Ecto neural progenitor cell (in vitro differentiated cells): ENCODE measurements around the gene SQSTM1.
A peak's percentile ranks its signal among the peaks of the same experiment; 100 is the strongest.

Source experiments
- DNase-seq: peaks from one replicate; pipeline ENCODE4 v3.0.0-alpha.2; 2018; ENCODE audit warnings: low spot score

SQSTM1 gene

DNA sequence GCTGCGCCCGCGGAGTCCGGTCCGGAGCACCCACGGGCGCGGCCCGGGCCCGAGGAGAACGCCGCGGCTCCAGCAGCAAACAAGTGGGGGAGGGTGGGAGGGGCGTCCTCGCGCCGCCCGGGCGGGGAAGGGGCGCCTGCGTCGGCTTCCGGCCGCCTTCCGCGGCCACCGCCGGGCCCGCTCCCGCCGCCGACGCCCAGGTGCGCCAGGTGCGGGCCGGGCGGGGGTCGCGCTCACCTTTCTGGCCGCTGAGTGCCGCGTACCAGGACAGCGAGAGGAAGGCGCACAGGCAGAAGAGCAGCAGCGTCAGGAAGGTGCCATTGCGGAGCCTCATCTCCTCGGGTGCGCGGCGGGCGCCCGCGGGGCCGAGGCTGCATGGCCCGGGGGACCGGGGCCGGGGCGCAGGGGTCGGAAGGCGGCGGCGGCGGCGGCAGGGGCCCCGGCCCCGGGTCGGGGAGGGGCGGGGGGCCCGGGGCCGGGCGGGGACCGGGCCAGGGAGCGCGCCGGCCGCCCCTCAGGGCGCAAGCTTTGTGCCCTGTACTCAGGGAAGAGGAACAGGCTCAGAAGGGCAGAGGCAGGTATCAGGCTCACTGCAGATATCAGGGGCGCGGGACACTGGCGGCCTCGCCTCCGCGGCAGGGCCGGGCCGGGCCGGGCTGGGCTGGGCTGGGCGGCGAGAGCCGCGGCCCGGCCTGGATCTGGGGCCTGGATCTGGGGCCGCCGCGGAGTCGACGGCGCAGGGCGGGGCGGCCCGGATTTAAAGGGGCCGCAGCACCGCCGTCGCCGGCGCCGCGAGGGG, 14.3 kb upstream of the SQSTM1 start, which contains the start of gene MGAT4B:
Gene MGAT4B, minus strand, starts transcription at position 617 of the 799 bp plus-strand sequence. Its CDS starts 283 bp downstream, at position 334.
- peak; percentile 76 for DNase-seq

DNA sequence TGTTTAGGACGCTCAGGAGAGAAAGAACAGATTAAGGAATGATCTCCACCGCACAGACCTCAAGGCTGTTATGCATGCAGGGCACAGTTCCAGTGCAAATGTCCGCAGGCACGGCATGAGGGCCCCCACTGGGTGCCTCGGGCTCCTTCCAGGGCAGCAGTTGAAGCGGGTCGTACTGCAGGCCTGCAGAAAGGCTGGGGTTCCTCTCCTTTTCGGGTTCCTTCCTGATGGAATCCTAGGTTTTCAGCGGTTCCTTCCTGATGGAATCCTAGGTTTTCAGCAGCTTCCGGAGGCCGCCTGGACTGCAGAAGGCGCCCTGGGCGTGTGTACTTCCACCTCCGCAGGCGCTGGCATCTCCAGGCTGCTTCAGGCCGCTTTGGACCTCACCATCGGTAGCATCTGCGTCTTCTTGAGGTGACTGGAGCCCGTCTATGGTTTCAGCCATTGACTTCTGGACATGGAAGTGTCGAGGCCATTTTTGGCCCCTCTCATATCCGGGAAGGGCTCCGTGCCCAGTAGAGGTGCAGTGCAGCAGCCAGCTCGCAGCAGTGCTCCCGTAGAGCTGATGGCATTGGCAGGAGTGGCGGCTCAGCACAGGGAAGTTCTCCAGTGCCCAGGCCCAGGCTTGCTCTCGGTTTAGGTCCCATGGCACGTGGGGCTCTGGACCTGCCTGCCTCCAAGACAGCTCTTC, 8.4 kb upstream of the SQSTM1 start:
- DNase-seq: no peak

DNA sequence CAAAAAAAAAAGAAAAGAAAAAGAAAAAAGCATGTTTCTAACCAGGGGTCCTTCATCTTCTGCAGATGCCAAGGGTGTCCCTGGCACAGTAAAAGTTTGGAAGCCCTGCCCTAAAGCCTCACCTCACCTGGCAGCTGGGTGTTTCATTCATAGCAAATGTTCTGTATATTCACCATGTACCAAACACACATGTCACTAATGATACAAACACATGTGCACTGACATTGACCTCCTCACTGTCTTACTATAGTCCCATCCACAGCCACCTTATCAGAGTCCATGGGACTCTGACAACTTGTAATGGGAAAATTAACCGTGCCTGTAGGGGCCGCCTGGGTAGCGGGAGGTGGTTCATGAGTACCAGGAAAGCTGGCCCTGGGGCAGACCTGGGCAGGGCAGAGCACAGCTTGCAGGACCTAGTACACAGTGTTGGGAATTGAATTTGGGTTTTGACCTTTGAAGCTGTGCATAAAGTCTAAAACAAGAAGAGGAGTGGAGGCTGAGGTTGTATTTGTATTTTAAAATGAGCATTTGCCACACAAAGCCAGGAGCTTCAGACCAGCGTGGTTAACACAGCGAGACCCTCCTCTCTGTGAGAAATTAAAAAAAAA, 7.6 kb upstream of the SQSTM1 start:
- no peak for DNase-seq

DNA sequence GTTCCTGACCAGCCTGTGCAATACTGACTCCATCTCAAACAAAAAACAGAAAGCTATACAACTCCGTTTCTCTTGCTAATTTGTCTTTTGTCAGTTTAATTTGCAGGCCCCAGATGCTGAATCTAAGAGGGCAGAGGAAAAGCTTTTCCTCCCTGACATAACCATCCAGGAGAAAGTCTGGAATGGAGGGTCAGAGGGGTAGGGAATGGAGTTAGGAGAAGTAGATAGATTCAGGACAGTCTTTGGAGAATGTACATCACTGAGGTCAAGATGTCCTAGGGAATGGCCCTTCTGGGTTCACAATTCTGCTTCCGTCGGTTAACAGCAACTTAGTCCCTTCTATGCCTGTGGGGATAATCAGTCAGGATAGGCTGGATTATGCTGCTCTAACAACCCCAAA, 6.6 kb upstream of the SQSTM1 start:
- no peak for DNase-seq

DNA sequence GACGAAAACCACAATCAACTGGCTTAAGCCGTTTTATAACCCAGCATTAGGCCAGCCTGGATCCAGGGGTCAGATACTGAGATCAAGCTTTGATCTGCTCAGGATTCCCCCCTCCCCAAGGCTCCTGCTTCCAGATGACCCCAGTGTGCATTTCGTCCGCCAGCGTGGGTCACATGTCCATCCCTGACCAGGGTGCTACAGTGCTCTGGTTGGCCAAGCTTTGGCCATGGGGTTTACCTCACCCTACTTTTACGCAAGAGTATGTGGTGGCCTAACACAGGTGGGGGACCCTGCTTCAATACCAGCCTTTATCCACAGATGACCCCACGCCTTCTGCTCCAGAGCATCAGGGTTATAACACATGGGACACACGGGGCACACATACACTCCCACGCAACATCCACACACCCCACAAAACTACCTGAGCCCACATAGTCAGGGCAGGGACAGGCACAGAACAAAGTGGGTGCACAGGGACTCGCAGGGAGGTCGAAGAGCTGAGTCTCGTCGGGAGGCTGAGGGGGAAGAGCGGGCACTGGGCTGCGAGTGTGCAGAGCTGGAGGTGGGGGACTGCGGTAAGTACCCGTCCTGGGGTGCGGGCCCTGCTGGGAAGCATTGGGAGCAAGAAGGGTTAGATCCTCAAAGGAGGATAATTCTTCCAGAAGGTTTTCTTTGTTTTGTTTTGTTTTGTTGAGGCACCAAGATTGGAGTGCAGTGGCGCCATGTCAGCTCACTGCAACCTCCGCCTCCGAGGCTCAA, 5.0 kb upstream of the SQSTM1 start:
- no peak for DNase-seq

DNA sequence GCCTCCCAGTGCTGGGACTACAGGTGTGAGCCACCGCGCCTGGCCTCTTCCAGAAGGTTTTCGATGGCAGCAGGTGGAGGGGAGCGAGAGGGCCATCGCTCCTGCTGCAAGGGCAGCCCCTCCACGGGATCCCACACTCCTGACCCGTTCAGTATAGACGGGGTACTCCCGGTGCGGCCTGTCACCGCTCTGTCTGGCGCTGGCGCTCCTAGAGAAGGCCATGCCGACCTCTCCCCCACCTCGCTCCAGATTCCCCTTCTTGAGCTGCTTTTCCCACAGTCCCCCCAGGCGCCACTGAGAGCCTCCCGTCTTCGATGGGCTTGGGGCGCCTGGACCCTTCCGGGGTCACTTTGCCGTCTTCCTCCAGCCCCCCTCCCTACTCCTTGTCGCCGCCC, 4.3 kb upstream of the SQSTM1 start:
- DNase-seq: no peak

DNA sequence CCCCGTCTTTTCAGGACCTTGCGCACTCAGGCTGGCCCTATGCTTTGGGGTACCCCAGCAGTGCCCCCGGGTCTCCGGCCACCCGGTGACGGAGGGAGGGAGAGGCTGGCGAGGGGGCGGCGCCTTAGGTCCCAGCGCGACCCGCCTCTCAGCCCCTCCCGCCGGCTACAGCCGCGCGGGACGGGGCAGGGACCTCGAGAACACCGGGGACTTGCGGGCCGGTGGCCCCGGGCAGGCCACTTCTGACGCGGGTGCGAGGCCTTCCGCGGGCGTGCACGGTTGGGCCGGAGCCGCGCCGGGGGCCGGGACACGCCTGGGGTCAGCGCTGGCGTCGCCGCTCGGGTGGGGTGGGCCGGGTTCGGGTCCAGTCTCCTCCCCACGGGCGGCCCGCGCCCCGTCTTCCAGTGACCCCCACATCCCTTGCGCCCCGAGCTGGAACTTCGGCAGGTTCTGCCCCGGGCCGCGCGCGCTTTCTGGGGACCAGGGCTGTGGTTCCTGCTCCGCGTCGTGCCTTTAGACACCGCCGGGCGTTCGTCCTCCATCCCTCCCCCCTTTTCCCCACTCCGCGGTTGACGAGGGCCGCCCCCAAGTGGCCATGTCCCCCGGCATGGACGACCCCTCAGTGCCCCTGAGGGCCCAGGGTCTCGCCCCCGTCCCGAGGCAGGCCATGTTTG, 3.8 kb upstream of the SQSTM1 start:
- no peak for DNase-seq

DNA sequence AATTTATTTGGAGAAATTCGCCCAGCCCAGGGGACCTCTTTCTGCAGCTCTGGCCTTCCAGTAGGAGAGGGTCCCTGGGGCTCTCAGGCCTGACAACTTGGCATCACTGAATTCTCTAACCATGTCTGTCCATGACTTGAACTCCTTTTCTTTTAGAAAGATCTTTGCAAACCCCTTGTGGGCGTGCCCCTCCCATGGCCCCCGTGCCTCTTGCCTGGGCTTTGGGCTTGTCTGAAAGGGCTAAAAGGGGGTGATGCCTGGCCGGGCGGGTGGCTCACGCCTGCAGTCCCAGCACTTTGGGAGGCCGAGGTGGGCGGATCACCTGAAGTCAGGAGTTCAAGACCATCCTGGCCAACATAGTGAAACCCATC, 3.2 kb upstream of the SQSTM1 start:
- no peak for DNase-seq

DNA sequence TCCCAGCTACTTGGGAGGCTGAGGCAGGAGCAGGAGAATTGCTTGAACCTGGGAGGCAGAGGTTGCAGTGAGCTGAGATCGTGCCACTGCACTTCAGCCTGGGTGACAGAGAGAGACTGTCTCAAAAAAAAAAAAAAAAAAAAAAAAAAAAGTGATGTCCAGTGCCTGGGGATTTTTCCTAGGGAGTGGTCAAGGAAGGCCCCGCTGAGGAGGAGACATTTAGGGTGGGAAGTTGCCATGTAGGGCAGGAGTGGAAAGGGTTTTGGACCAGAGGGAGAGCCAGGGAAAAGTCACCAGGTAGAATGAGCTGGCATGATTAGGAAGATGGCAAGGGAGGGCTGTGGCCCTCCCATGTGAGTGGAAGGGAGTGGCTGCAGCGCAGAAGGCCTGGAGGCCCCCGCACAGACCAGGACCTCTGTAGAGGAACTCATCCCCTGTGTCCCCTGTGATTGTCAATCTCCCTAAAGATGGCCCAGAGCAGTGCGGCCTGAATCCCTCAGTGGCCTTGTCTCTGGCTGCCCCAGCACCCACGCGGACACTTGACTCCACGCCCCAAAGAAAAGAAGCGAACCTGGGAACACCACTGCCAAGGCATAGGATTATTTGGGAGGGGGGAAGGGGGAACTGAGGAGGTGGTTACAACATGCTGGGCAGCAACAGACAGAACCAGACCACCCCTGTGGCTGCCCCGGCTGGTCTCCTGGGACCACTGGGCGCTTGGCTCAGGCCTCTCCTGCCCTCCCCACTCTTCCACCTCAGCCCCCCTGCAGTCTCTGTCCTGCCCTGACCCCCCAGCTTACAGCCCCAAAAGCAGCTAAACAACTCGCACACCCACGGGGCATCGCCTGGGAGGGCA, 2.6 kb upstream of the SQSTM1 start:
- no peak for DNase-seq

DNA sequence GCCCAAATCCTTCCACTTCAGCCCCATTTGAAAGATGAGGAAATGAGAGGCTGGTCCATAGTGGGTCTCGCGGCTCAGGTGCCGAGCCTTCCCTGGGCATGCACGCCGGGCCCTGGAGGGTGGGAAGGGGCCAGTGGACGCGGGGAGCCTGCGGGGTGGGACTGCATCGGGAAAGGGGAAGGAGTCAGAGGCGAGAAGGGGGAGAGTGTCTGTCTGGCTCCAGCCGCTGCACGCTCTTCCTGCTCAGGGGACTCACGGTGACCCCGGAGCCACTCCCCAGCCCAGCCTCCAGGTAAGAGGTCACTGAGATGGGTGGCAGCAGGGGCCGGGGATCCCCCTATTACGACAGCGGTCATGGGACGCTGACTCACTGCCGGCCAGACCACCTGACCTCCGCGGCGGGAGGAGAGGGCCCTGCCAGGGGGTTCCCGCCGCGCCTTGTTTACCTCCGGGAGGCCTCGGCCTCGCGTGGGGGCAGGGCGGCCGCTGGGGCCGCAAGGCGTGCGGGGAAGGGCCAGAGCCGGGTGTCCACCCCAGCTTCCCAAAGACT, 1.9 kb upstream of the SQSTM1 start:
- DNase-seq: peak; percentile 74

DNA sequence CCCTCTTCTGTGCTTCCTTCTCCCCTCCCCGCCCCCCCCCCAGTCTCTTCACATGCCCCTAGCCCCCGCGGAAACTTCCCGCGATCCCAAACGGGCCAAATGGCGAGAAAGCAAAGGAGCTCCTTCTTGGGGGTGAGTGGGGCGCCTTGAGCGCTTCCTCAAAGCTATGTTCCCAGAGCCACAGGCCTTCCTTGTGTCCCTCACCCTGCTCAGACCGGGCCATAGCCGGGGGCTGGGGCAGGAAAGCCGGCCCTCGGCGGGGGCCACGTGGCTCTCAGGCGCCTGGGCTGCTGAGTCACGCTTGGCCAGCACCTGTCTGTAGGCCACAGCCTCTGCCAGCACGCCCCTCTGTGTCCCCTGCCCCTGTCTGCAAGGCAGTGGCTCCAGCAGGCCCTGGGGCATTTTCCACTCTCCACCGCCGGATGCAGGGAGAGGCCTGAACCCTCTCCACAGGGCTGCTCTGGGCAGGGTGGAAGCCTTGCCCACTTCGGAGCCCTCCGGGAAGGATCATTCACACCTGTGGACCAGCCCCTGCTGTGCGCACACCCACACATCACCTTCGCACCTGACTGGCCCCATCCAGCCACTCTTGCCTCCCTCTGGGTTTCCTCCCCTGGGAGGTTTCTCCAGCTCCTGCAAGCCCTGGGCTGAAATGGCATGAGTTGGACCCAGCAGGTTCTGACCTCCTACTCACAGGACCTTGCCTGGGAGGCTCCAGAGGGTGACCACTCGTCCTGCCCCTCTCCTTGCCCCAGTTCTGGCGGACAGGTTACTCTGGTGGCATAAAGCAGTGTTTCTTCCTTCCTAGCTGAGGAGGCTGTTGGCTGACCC, 1.2 kb upstream of the SQSTM1 start:
- peak; percentile 72 for DNase-seq

DNA sequence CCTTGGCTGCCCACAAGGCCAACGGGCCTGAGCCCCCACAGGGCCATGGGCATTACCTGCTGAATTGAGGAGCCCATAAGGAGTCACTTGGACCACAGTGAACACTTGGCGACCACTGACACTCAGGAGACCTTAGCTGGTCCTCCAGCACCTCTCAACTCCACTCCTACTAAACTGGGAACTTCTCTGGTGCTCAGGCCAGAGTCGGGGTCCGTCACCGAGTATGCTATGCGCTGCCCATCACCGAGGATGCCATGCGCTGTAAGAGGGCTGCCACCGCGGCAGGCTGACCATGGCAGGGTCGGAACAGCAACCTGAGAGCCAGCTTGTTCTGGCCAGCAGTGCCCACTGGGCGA, 600 bp upstream of the SQSTM1 start:
- DNase-seq: no peak

DNA sequence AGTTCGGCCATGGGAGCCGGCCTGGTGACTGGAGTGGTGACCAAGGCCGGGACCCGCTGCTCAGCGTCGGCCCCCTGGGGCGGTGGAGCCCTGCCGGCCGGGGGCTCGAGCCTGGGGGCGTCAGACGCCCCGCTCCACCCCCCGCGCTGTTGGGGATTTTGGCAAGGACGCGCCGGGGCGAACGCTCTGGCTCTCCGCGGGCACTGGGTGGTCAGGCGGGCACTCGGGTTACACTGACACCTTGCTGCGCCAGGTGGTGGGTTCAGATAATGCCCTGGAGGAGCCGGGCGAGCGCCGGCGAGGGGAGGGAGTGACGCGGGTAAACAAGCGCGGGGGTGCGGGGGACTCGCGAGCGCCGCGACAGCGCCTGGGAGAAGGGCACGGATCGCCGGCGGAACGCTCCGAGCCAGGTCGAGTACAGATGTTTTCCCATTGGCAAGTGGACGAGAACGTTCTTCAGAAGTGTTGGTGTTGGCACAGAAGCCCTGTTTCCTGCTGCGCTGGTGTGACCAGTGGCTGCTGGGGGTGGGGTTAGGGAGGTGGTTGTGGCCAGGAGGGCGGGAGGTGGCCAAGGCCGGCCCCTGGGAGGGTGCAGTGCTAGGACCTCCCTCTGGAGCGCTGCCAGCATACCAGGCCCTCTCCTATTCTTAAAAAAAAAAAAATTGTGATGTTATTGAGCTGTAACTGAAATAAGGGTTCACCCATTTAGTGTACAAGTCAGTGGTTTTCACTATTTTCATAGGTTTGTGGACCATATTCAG, 773 bp downstream of the SQSTM1 start:
- DNase-seq: peak; percentile 77

DNA sequence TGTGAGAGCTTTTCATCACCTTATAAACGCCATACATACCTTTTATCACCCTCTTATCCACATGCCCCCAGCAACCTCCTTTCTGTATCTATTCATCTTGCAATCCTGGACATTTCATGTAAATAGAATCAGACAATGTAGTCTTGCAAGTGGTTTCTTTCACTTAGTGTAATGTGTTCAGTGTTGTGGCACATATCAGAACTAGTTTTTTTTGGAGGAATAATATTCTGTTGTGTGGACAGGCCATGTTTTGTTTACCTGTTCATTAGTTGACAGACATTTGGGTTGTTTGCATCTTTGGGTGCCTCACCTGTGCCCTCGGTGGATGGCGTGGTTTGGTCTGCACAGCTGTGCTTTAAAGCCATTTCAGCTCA, 1.3 kb downstream of the SQSTM1 start:
- no peak for DNase-seq

DNA sequence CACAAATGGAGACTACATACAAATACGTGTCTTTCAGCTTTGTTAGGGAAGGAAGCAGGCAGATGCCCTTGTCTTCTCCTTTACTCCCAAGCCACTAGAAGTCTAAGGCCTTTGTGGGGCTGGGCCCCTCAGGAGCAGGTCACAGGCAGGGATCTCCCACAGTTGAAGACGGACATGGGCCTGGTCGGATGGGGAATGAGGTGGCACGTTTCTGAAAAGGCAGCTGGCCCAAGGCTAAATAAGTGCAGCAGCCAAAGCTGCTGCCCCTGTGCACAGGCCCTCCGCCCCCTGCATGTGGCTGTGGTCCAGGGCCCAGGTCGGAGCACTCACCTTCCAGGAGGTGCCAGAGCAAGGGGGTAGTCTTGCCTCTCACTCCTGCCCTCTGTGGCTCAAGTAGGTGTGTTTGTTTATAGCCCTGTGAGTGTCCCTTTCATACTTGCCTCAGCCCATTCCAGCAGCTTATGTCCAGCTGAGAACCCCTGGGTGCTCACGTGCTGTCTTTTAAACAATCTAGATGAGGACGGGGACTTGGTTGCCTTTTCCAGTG, 1.8 kb downstream of the SQSTM1 start:
- DNase-seq: no peak

DNA sequence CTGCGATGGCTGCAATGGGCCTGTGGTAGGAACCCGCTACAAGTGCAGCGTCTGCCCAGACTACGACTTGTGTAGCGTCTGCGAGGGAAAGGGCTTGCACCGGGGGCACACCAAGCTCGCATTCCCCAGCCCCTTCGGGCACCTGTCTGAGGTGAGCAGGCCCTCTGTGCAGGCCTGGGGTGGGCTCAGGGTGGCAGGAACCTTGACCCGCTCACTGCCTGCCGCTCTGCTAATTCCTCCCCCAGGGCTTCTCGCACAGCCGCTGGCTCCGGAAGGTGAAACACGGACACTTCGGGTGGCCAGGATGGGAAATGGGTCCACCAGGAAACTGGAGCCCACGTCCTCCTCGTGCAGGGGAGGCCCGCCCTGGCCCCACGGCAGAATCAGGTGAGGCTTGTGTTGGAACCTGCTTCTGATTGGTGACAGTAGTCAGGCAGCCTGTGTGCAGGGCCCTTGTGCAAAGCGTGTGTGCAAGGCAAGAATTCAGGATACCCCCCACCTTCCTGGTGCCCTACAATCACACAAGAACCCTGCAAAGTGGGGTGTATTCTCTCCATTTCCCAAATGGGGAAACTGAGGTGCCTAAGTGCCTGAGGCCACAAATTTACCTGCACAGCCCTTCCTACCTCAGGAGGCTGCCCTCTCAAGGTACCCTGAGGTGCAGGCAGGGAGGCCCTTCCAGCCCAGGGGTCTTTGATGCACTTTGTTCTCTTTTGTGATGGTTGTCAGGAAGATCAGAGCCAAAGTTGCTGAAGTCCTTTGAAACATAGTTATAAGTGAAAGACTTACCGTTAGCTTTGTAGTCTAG, 3.4 kb downstream of the SQSTM1 start:
- no peak for DNase-seq

DNA sequence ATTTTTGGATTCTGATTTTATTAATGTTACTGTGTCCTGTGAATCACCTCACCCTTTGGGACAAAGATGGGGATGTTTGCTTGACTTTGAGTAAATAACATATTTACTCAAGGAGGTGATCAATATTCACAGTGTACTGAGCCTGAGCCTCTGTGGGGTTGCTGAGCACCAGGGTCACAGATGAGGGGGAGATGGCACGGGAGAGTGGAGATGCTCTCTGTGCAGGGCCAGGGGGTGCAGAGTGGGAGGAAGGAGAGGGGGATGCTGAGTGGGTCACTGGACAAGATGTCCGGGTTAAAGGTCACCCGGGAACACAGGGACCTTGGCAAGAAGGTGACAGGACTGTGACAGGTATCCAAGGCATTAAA, 4.0 kb downstream of the SQSTM1 start:
- no peak for DNase-seq

DNA sequence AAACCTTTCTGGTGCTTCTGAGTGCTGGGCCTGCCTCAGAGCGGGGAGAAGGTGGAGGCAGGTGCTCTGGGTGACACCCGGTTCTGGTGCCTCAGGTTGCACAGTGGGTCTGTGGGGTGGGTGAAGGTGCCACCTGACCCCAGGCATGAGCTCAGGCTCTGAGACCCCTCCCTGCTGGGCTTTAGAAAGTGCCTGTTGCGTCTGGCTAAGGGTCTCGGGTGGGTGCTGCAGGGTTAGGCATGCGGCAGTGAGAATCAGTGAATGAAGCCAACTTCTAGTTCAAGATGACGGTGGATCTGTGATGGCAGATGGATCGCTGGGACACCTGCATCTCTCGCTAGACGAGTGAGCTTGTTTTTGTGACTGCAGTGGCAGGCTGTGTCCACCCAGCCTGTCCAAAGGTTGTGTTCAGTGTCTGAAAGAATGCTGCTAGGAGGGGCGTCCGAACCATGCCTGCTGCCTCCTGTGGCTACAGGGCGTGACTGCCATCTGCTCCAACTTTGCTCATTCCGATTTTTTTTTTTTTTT, 5.0 kb downstream of the SQSTM1 start:
- no peak for DNase-seq
